Measurements from ENCODE around the gene ELAVL1.
A peak's percentile ranks its signal among the peaks of the same experiment; 100 is the strongest.
"Not testable (repeated sequence)": the region's sequence is repeated elsewhere in the genome, so short reads cannot be mapped to it uniquely, and the experiment has no call there.

Gene ELAVL1

GRCh38 chr19:7965259-7965841, 40.1 kb downstream of the ELAVL1 start:
- Histone ChIP-seq H3K4me3 (ENCODE audit: low read length) (no peak overlapping the region), H3K9ac (ENCODE audit: low read length) (no peak overlapping the region), H3K36me3 (ENCODE audit: control insufficient read depth, low read depth, low read length) (peaks cover 76% of the 10 kb centered on the region), H3K9me3 (ENCODE audit: control insufficient read depth, low read depth, low read length) (no peaks in the 10 kb centered on the region), H3K27me3 (ENCODE audit: control insufficient read depth, insufficient read depth, low read length) (no peaks in the 10 kb centered on the region), H3K4me1 (ENCODE audit: control insufficient read depth, low read depth, low read length) (peaks cover 8% of the 10 kb centered on the region), H3K27ac (ENCODE audit: low read length) (no peak overlapping the region)

GRCh38 chr19:7963566-7963965, 41.9 kb downstream of the ELAVL1 start:
- H3K9ac ChIP-seq (ENCODE audit: low read length) = no peak overlapping the region
- no peaks in the 10 kb centered on the region for H3K9me3 ChIP-seq (ENCODE audit: control insufficient read depth, low read depth, low read length)
- no peak overlapping the region for H3K27ac ChIP-seq (ENCODE audit: low read length)
- no peak overlapping the region for H3K4me3 ChIP-seq (ENCODE audit: low read length)
- no peaks in the 10 kb centered on the region for H3K27me3 ChIP-seq (ENCODE audit: control insufficient read depth, insufficient read depth, low read length)
- H3K36me3 ChIP-seq (ENCODE audit: control insufficient read depth, low read depth, low read length) = peaks cover 84% of the 10 kb centered on the region
- H3K4me1 ChIP-seq (ENCODE audit: control insufficient read depth, low read depth, low read length) = no peaks in the 10 kb centered on the region

- H3K36me3 ChIP-seq (ENCODE audit: control insufficient read depth, low read depth, low read length) = peaks cover 79% of the 10 kb centered on the region
- no peak overlapping the region for H3K9ac ChIP-seq (ENCODE audit: low read length)
- H3K4me1 ChIP-seq (ENCODE audit: control insufficient read depth, low read depth, low read length) = no peaks in the 10 kb centered on the region
- H3K27ac ChIP-seq (ENCODE audit: low read length) = no peak overlapping the region
- H3K9me3 ChIP-seq (ENCODE audit: control insufficient read depth, low read depth, low read length) = no peaks in the 10 kb centered on the region
- H3K4me3 ChIP-seq (ENCODE audit: low read length) = no peak overlapping the region
- H3K27me3 ChIP-seq (ENCODE audit: control insufficient read depth, insufficient read depth, low read length) = no peaks in the 10 kb centered on the region
These were observed 42.7 kb downstream of the ELAVL1 start for GRCh38 chr19:7962644-7963268.

GRCh38 chr19:7961920-7962626, 43.4 kb downstream of the ELAVL1 start:
- H3K4me1 ChIP-seq (ENCODE audit: control insufficient read depth, low read depth, low read length) = no peaks in the 10 kb centered on the region
- H3K27ac ChIP-seq (ENCODE audit: low read length) = no peak overlapping the region
- H3K4me3 ChIP-seq (ENCODE audit: low read length) = no peak overlapping the region
- peaks cover 72% of the 10 kb centered on the region for H3K36me3 ChIP-seq (ENCODE audit: control insufficient read depth, low read depth, low read length)
- H3K27me3 ChIP-seq (ENCODE audit: control insufficient read depth, insufficient read depth, low read length) = no peaks in the 10 kb centered on the region
- H3K9ac ChIP-seq (ENCODE audit: low read length) = no peak overlapping the region
- H3K9me3 ChIP-seq (ENCODE audit: control insufficient read depth, low read depth, low read length) = no peaks in the 10 kb centered on the region

GRCh38 chr19:7961082-7961481, 44.4 kb downstream of the ELAVL1 start:
- not testable (repeated sequence) for H3K9ac ChIP-seq (ENCODE audit: low read length); H3K4me1 ChIP-seq (ENCODE audit: control insufficient read depth, low read depth, low read length); H3K27me3 ChIP-seq (ENCODE audit: control insufficient read depth, insufficient read depth, low read length); H3K27ac ChIP-seq (ENCODE audit: low read length); H3K9me3 ChIP-seq (ENCODE audit: control insufficient read depth, low read depth, low read length); H3K4me3 ChIP-seq (ENCODE audit: low read length)
- peaks cover 63% of the 10 kb centered on the region for H3K36me3 ChIP-seq (ENCODE audit: control insufficient read depth, low read depth, low read length)

- Histone ChIP-seq H3K36me3 (ENCODE audit: control insufficient read depth, low read depth, low read length) (peaks cover 46% of the 10 kb centered on the region), H3K4me1 (ENCODE audit: control insufficient read depth, low read depth, low read length) (no peaks in the 10 kb centered on the region), H3K9ac (ENCODE audit: low read length) (no peak overlapping the region), H3K9me3 (ENCODE audit: control insufficient read depth, low read depth, low read length) (no peaks in the 10 kb centered on the region), H3K27me3 (ENCODE audit: control insufficient read depth, insufficient read depth, low read length) (no peaks in the 10 kb centered on the region), H3K27ac (ENCODE audit: low read length) (no peak overlapping the region), H3K4me3 (ENCODE audit: low read length) (no peak overlapping the region)
These were observed 46.2 kb downstream of the ELAVL1 start for GRCh38 chr19:7959211-7959610.

GRCh38 chr19:7955696-7956095, 49.7 kb downstream of the ELAVL1 start:
- no peak overlapping the region for H3K4me3 ChIP-seq (ENCODE audit: low read length)
- no peaks in the 10 kb centered on the region for H3K27me3 ChIP-seq (ENCODE audit: control insufficient read depth, insufficient read depth, low read length)
- H3K27ac ChIP-seq (ENCODE audit: low read length) = no peak overlapping the region
- no peaks in the 10 kb centered on the region for H3K4me1 ChIP-seq (ENCODE audit: control insufficient read depth, low read depth, low read length)
- no peaks in the 10 kb centered on the region for H3K9me3 ChIP-seq (ENCODE audit: control insufficient read depth, low read depth, low read length)
- H3K9ac ChIP-seq (ENCODE audit: low read length) = no peak overlapping the region
- peaks cover 13% of the 10 kb centered on the region for H3K36me3 ChIP-seq (ENCODE audit: control insufficient read depth, low read depth, low read length)

- H3K36me3 ChIP-seq (ENCODE audit: control insufficient read depth, low read depth, low read length) = peaks cover 3% of the 10 kb centered on the region
- H3K9me3 ChIP-seq (ENCODE audit: control insufficient read depth, low read depth, low read length) = no peaks in the 10 kb centered on the region
- H3K27ac ChIP-seq (ENCODE audit: low read length) = no peak overlapping the region
- no peaks in the 10 kb centered on the region for H3K27me3 ChIP-seq (ENCODE audit: control insufficient read depth, insufficient read depth, low read length)
- no peak overlapping the region for H3K4me3 ChIP-seq (ENCODE audit: low read length)
- no peaks in the 10 kb centered on the region for H3K4me1 ChIP-seq (ENCODE audit: control insufficient read depth, low read depth, low read length)
- H3K9ac ChIP-seq (ENCODE audit: low read length) = no peak overlapping the region
These were observed 51.9 kb downstream of the ELAVL1 start for GRCh38 chr19:7953576-7953975.

GRCh38 chr19:7953060-7953459, 52.4 kb downstream of the ELAVL1 start:
- H3K27me3 ChIP-seq (ENCODE audit: control insufficient read depth, insufficient read depth, low read length) = no peaks in the 10 kb centered on the region
- H3K4me1 ChIP-seq (ENCODE audit: control insufficient read depth, low read depth, low read length) = no peaks in the 10 kb centered on the region
- H3K9me3 ChIP-seq (ENCODE audit: control insufficient read depth, low read depth, low read length) = no peaks in the 10 kb centered on the region
- H3K4me3 ChIP-seq (ENCODE audit: low read length) = no peak overlapping the region
- no peaks in the 10 kb centered on the region for H3K36me3 ChIP-seq (ENCODE audit: control insufficient read depth, low read depth, low read length)
- H3K9ac ChIP-seq (ENCODE audit: low read length) = no peak overlapping the region
- no peak overlapping the region for H3K27ac ChIP-seq (ENCODE audit: low read length)

GRCh38 chr19:7947939-7948338, 57.5 kb downstream of the ELAVL1 start:
- Histone ChIP-seq H3K9me3 (ENCODE audit: control insufficient read depth, low read depth, low read length) (no peaks in the 10 kb centered on the region), H3K36me3 (ENCODE audit: control insufficient read depth, low read depth, low read length) (no peaks in the 10 kb centered on the region), H3K4me1 (ENCODE audit: control insufficient read depth, low read depth, low read length) (no peaks in the 10 kb centered on the region), H3K27me3 (ENCODE audit: control insufficient read depth, insufficient read depth, low read length) (no peaks in the 10 kb centered on the region), H3K9ac (ENCODE audit: low read length) (no peak overlapping the region), H3K4me3 (ENCODE audit: low read length) (no peak overlapping the region), H3K27ac (ENCODE audit: low read length) (no peak overlapping the region)

- no peaks in the 10 kb centered on the region for H3K27me3 ChIP-seq (ENCODE audit: control insufficient read depth, insufficient read depth, low read length)
- peak overlapping the region; percentile 89 for H3K27ac ChIP-seq (ENCODE audit: low read length)
- H3K4me3 ChIP-seq (ENCODE audit: low read length) = peak overlapping the region; percentile 78
- no peaks in the 10 kb centered on the region for H3K9me3 ChIP-seq (ENCODE audit: control insufficient read depth, low read depth, low read length)
- no peaks in the 10 kb centered on the region for H3K4me1 ChIP-seq (ENCODE audit: control insufficient read depth, low read depth, low read length)
- H3K9ac ChIP-seq (ENCODE audit: low read length) = peak overlapping the region; percentile 89
- peaks cover 14% of the 10 kb centered on the region for H3K36me3 ChIP-seq (ENCODE audit: control insufficient read depth, low read depth, low read length)
These were observed 61.2 kb downstream of the ELAVL1 start for GRCh38 chr19:7944177-7944761.
